ENCODE measurements around the gene NAA35. TPM values are rescaled to one million over a fixed set of nuclear protein-coding genes. Genes with fewer than 3 reads are reported as not detected.

The NAA35 gene
- total and polyA plus RNA-seq, 9 of the 15 experiments (the other 6 are each of a cell fraction or from before 2014, with no cell fraction given) = 17.7 to 43.9 (median 29.0) TPM

DNA sequence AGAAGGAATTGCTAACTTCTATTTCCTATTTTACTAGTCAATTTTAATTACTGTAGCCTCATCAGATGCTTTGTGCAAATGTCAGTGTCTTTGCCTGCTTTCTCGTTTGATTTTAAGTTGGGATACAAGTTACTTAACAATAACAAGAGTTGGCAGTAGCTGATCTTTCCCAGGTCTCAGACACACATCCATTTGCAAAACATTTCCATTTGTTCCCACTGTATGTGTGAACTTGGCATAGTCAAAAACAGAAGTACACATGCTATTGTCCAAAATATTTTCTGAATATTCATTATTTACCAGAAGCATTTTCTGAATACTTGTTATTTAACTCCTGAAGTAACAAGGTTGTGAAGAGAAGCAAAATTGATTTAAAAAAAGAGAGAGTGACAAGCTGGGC, 35.0 kb upstream of the NAA35 start (continued):
- TF ChIP-seq, protein P1, sequence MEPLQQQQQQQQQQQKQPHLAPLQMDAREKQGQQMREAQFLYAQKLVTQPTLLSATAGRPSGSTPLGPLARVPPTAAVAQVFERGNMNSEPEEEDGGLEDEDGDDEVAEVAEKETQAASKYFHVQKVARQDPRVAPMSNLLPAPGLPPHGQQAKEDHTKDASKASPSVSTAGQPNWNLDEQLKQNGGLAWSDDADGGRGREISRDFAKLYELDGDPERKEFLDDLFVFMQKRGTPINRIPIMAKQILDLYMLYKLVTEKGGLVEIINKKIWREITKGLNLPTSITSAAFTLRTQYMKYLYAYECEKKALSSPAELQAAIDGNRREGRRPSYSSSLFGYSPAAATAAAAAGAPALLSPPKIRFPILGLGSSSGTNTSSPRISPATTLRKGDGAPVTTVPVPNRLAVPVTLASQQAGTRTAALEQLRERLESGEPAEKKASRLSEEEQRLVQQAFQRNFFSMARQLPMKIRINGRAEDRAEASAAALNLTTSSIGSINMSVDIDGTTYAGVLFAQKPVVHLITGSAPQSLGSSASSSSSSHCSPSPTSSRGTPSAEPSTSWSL (CRISPR knock-in tag; IDR thresholded peaks at IDR 0.05; ENCODE audit: borderline replicate concordance) = no peak
- TF ChIP-seq, protein P2, sequence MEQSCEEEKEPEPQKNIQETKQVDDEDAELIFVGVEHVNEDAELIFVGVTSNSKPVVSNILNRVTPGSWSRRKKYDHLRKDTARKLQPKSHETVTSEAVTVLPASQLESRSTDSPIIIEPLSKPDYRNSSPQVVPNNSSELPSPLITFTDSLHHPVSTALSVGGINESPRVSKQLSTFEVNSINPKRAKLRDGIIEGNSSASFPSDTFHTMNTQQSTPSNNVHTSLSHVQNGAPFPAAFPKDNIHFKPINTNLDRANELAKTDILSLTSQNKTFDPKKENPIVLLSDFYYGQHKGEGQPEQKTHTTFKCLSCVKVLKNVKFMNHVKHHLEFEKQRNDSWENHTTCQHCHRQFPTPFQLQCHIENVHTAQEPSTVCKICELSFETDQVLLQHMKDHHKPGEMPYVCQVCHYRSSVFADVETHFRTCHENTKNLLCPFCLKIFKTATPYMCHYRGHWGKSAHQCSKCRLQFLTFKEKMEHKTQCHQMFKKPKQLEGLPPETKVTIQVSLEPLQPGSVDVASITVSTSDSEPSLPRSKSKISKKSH (CRISPR knock-in tag; IDR thresholded peaks at IDR 0.05) = no peak
- no peak for TF ChIP-seq CBX2 (IDR thresholded peaks at IDR 0.05; ENCODE audit: insufficient read depth, low read length, poor library complexity, severe bottlenecking)
- TF ChIP-seq ZFX (CRISPR knock-in tag; IDR thresholded peaks at IDR 0.05) = no peak
- TF ChIP-seq, protein P3, sequence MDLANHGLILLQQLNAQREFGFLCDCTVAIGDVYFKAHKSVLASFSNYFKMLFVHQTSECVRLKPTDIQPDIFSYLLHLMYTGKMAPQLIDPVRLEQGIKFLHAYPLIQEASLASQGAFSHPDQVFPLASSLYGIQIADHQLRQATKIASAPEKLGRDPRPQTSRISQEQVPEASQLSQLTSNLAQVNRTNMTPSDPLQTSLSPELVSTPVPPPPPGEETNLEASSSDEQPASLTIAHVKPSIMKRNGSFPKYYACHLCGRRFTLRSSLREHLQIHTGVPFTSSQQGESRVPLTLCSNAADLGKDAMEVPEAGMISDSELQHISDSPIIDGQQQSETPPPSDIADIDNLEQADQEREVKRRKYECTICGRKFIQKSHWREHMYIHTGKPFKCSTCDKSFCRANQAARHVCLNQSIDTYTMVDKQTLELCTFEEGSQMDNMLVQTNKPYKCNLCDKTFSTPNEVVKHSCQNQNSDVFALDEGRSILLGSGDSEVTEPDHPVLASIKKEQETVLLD (IDR thresholded peaks at IDR 0.05) = no peak
- TF ChIP-seq LEF1 (IDR thresholded peaks at IDR 0.05) = no peak
- TF ChIP-seq, protein P4, sequence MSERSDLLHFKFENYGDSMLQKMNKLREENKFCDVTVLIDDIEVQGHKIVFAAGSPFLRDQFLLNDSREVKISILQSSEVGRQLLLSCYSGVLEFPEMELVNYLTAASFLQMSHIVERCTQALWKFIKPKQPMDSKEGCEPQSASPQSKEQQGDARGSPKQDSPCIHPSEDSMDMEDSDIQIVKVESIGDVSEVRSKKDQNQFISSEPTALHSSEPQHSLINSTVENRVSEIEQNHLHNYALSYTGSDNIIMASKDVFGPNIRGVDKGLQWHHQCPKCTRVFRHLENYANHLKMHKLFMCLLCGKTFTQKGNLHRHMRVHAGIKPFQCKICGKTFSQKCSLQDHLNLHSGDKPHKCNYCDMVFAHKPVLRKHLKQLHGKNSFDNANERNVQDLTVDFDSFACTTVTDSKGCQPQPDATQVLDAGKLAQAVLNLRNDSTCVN (CRISPR knock-in tag; IDR thresholded peaks at IDR 0.05) = no peak
- TF ChIP-seq CCNT2 (IDR thresholded peaks at IDR 0.05; ENCODE audit: borderline replicate concordance, extremely low read depth, insufficient read length, low read depth, low read length) = no peak
- TF ChIP-seq, protein P5, sequence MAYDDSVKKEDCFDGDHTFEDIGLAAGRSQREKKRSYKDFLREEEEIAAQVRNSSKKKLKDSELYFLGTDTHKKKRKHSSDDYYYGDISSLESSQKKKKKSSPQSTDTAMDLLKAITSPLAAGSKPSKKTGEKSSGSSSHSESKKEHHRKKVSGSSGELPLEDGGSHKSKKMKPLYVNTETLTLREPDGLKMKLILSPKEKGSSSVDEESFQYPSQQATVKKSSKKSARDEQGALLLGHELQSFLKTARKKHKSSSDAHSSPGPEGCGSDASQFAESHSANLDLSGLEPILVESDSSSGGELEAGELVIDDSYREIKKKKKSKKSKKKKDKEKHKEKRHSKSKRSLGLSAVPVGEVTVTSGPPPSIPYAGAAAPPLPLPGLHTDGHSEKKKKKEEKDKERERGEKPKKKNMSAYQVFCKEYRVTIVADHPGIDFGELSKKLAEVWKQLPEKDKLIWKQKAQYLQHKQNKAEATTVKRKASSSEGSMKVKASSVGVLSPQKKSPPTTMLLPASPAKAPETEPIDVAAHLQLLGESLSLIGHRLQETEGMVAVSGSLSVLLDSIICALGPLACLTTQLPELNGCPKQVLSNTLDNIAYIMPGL (CRISPR knock-in tag; IDR thresholded peaks at IDR 0.05) = no peak
- no peak for TF ChIP-seq CHD2 (IDR thresholded peaks at IDR 0.05; ENCODE audit: low read depth, low read length)
- no peak for TF ChIP-seq MCM5 (IDR thresholded peaks at IDR 0.05; ENCODE audit: low read depth)
- TF ChIP-seq RFX5 (IDR thresholded peaks at IDR 0.05; ENCODE audit: low read depth, low read length) = no peak
